Neural cell (in vitro differentiated cells): ENCODE results near the gene SLC12A3.

Experiments used
- EZH2 ChIP-seq: fragments of 200-600, 300-800 bp; shearing (Covaris generic), sonication (generic); IDR thresholded peaks from 2 replicates; pipeline ENCODE4 v1.6.1; 2014; ENCODE audit warnings: antibody characterized with exemption, low read length, borderline replicate concordance, mild to moderate bottlenecking; ENCODE audit not compliant: insufficient read depth, poor library complexity, severe bottlenecking
- POLR2AphosphoS5 ChIP-seq: IDR thresholded peaks from 2 replicates; pipeline ENCODE4 v1.6.1; 2012
- RAD21 ChIP-seq: fragments of 450-650 bp; conservative IDR thresholded peaks from 2 replicates; pipeline ENCODE4 v1.6.1; 2014; ENCODE audit warnings: antibody characterized with exemption, mild to moderate bottlenecking, moderate library complexity
- TF ChIP-seq, protein P1 (sequence below): fragments of 450-650 bp; IDR thresholded peaks from 2 replicates; pipeline ENCODE4 v1.5.1; 2014; ENCODE audit warnings: antibody characterized with exemption, mild to moderate bottlenecking, moderate library complexity; ENCODE audit not compliant: poor library complexity, severe bottlenecking
- TF ChIP-seq, protein P2 (sequence below): IDR thresholded peaks from 2 replicates; pipeline ENCODE4 v1.6.1; 2012; ENCODE audit warnings: borderline replicate concordance

DNA sequence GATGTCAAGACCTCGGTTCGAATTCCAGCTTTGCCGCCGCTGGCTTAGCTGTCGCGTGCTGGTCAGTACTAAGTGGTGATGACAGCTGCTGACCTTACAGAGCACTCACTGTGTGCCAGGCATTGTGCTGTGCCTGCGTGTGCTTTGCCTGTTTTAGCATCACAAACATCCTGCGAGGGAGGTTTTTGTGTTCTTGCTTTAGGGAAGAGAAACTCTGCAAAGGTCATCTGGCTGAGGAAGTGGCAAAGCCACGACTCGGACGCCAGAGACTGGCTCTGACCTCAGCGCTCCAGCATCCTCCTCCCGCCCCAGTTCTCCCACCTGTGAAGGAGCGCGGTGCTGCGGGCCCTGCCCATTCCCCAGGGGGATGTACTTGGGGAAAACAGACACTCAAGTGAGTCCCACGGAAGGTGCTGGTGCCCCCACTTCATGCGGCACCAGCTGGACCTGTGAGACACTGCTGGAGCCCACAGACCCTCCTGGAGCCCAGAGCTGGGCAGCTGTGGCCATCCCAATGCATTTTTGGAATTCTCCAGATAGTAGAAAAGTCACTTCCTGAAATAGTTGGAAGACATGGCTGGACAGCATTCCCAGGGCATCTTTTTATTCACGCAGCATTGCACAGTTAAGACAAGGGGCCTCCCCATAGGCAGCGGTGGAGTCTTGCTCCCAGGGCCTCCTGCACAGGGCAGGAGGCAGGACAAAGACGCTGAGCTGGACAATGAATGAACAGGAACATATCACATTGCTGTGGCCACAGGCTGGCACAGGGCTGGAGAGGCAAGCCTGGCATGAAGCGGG lies 47.0 kb downstream of the SLC12A3 start:
- TF ChIP-seq, protein P1, sequence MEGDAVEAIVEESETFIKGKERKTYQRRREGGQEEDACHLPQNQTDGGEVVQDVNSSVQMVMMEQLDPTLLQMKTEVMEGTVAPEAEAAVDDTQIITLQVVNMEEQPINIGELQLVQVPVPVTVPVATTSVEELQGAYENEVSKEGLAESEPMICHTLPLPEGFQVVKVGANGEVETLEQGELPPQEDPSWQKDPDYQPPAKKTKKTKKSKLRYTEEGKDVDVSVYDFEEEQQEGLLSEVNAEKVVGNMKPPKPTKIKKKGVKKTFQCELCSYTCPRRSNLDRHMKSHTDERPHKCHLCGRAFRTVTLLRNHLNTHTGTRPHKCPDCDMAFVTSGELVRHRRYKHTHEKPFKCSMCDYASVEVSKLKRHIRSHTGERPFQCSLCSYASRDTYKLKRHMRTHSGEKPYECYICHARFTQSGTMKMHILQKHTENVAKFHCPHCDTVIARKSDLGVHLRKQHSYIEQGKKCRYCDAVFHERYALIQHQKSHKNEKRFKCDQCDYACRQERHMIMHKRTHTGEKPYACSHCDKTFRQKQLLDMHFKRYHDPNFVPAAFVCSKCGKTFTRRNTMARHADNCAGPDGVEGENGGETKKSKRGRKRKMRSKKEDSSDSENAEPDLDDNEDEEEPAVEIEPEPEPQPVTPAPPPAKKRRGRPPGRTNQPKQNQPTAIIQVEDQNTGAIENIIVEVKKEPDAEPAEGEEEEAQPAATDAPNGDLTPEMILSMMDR, result no peak
- no peak for TF ChIP-seq RAD21
- TF ChIP-seq, protein P2, sequence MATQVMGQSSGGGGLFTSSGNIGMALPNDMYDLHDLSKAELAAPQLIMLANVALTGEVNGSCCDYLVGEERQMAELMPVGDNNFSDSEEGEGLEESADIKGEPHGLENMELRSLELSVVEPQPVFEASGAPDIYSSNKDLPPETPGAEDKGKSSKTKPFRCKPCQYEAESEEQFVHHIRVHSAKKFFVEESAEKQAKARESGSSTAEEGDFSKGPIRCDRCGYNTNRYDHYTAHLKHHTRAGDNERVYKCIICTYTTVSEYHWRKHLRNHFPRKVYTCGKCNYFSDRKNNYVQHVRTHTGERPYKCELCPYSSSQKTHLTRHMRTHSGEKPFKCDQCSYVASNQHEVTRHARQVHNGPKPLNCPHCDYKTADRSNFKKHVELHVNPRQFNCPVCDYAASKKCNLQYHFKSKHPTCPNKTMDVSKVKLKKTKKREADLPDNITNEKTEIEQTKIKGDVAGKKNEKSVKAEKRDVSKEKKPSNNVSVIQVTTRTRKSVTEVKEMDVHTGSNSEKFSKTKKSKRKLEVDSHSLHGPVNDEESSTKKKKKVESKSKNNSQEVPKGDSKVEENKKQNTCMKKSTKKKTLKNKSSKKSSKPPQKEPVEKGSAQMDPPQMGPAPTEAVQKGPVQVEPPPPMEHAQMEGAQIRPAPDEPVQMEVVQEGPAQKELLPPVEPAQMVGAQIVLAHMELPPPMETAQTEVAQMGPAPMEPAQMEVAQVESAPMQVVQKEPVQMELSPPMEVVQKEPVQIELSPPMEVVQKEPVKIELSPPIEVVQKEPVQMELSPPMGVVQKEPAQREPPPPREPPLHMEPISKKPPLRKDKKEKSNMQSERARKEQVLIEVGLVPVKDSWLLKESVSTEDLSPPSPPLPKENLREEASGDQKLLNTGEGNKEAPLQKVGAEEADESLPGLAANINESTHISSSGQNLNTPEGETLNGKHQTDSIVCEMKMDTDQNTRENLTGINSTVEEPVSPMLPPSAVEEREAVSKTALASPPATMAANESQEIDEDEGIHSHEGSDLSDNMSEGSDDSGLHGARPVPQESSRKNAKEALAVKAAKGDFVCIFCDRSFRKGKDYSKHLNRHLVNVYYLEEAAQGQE, result no peak
- TF ChIP-seq POLR2AphosphoS5, result no peak
- no peak for TF ChIP-seq EZH2
